A549 (cell line): Measurements from ENCODE around the gene SLC7A11. TPM values are rescaled to one million over a fixed set of nuclear protein-coding genes. Genes with fewer than 3 reads are reported as not detected.

Source experiments
- ATAC-seq, 2 experiments: fragments of 200-7000 bp in 1 of 2; fragments of >200 bp in 1 of 2; cut with Nextera tagmentation in 1 of 2; cut with Tn5 transposase in 1 of 2; 3 replicates each; pipeline versions ENCODE4 v1.8.0 to v1.9.1; 2018 to 2020; ENCODE audit warnings: mild to moderate bottlenecking in 1 of 2, moderate library complexity in 1 of 2
- CTCF ChIA-PET: fragments of 300-600 bp; sonication (Branson Sonifier 250); formaldehyde crosslinking; extraction: SDS; loops from one replicate; lab custom pipeline; 2021; ENCODE audit warnings: antibody characterized with exemption, inconsistent platforms; lab: Yijun Ruan, JAX
- POLR2A ChIA-PET: fragments of 350-600 bp; formaldehyde crosslinking; extraction: SDS; loops from one replicate; lab custom pipeline; 2021; ENCODE audit warnings: antibody characterized with exemption, inconsistent platforms; lab: Yijun Ruan, JAX
- DNase-seq, 2 experiments: peaks; one replicate each; pipeline versions ENCODE4 v3.0.0 to v3.0.0-alpha.2; 2011 to 2016; ENCODE audit warnings: low read depth in 1 of 2, low spot score in 1 of 2
- FAIRE-seq: peaks from 2 replicates; lab custom pipeline; 2011; peaks lifted over from hg19 to GRCh38; lab: Jason Lieb, UNC
- H3K27ac ChIP-seq, 2 experiments: fragments of >200 bp; sonication (Bioruptor Twin); formaldehyde crosslinking; 3 replicates each; pipeline ENCODE4 v1.5.1; 2016 to 2017
- H3K4me1 ChIP-seq: fragments of >200 bp; sonication (Bioruptor Twin); formaldehyde crosslinking; 3 replicates; pipeline ENCODE4 v1.6.1; 2016
- H3K4me2 ChIP-seq: fragments of >200 bp; sonication (Bioruptor Twin); formaldehyde crosslinking; 3 replicates; pipeline ENCODE4 v1.6.1; 2016
- H3K4me3 ChIP-seq: fragments of >200 bp; sonication (Bioruptor Twin); formaldehyde crosslinking; 3 replicates; pipeline ENCODE4 v1.5.1; 2016
- H3K9me3 ChIP-seq: fragments of >200 bp; sonication (Bioruptor Twin); formaldehyde crosslinking; 3 replicates; pipeline ENCODE4 v1.6.1; 2016
- CEBPB ChIP-seq, 2 experiments: fragments of >200 bp in 1 of 2; sonication (Bioruptor Twin) in 1 of 2; formaldehyde crosslinking in 1 of 2; IDR thresholded peaks; 2 replicates each; pipeline ENCODE4 v1.6.1; 2012 to 2016
- CHD2 ChIP-seq: fragments of 150-350 bp; IDR thresholded peaks from 2 replicates; pipeline ENCODE4 v1.6.1; 2014; ENCODE audit warnings: low read length; ENCODE audit not compliant: partially characterized antibody
- FOSL2 ChIP-seq, 2 experiments: fragments of 450-650 bp in 1 of 2; fragments of >200 bp in 1 of 2; sonication (Bioruptor Twin) in 1 of 2; formaldehyde crosslinking; IDR thresholded peaks; 2 replicates each; pipeline versions ENCODE4 v1.5.0 to v1.6.1; 2016 to 2020; ENCODE audit warnings: mild to moderate bottlenecking in 1 of 2, moderate library complexity in 1 of 2
- FOXS1 ChIP-seq: fragments of 250-450 bp; sonication (Bioruptor Pico); IDR thresholded peaks from 2 replicates; pipeline ENCODE4 v1.5.0; 2020; ENCODE audit warnings: mild to moderate bottlenecking, moderate library complexity
- HDAC2 ChIP-seq: fragments of 200-600 bp; sonication (generic); IDR thresholded peaks from 2 replicates; pipeline ENCODE4 v1.6.1; 2016
- HMGXB4 ChIP-seq: fragments of 250-450 bp; sonication (Bioruptor Pico); IDR thresholded peaks from 2 replicates; pipeline ENCODE4 v1.5.0; 2021; ENCODE audit warnings: mild to moderate bottlenecking, moderate library complexity, borderline replicate concordance
- HOXA7 ChIP-seq: fragments of 250-450 bp; sonication (Bioruptor Pico); IDR thresholded peaks from 2 replicates; pipeline ENCODE4 v1.5.0; 2020; ENCODE audit warnings: mild to moderate bottlenecking, moderate library complexity
- JUN ChIP-seq, 2 experiments: fragments of >200 bp; sonication (Bioruptor Twin); formaldehyde crosslinking; IDR thresholded peaks; 2 replicates in 1 of 2; 3 replicates in 1 of 2; pipeline ENCODE4 v1.6.1; 2016 to 2017
- JUNB ChIP-seq: fragments of >200 bp; sonication (Bioruptor Twin); formaldehyde crosslinking; IDR thresholded peaks from 2 replicates; pipeline ENCODE4 v1.6.1; 2016
- NR3C1 ChIP-seq: fragments of >200 bp; sonication (Bioruptor Twin); formaldehyde crosslinking; IDR thresholded peaks from 3 replicates; pipeline ENCODE4 v1.6.1; 2017
- POLR2A ChIP-seq: IDR thresholded peaks from 2 replicates; pipeline ENCODE4 v1.6.1; 2012; ENCODE audit warnings: mild to moderate bottlenecking, low read length
- RAD21 ChIP-seq, 2 experiments: fragments of >200 bp in 1 of 2; sonication (Bioruptor Twin) in 1 of 2; formaldehyde crosslinking in 1 of 2; IDR thresholded peaks in 1 of 2; conservative IDR thresholded peaks in 1 of 2; 2 replicates in 1 of 2; 3 replicates in 1 of 2; pipeline ENCODE4 v1.6.1; 2012 to 2018; ENCODE audit warnings: inconsistent platforms in 1 of 2
- RCOR1 ChIP-seq: fragments of 150-350 bp; IDR thresholded peaks from 2 replicates; pipeline ENCODE4 v1.6.1; 2014; ENCODE audit warnings: antibody characterized with exemption, low read length, low read depth
- REST ChIP-seq: fragments of 200-600 bp; sonication (generic); IDR thresholded peaks from 2 replicates; pipeline ENCODE4 v1.6.1; 2016; ENCODE audit warnings: antibody characterized with exemption, mild to moderate bottlenecking, moderate library complexity
- ZC3H11A ChIP-seq: fragments of 450-650 bp; IDR thresholded peaks from 2 replicates; pipeline ENCODE4 v1.6.1; 2014; ENCODE audit warnings: antibody characterized with exemption, mild to moderate bottlenecking
- WGBS: methylation state at CpG from one replicate; pipeline ENCODE4 v1.1.6; 2017; ENCODE audit errors: missing lambda C conversion rate; 5-methylcytosine and 5-hydroxymethylcytosine counted together
- polyA plus RNA-seq, 4 experiments: library from polyadenylated mRNA; depleted of rRNA in 3 of 4; stranded (reverse); fragments of >200 nt; fragmentation: RNase III in 1 of 4; extraction: RNeasy Plus Mini Kit Qiagen cat#74134 plus additional on column Dnase treatment in 1 of 4; gene quantifications; 2 replicates in 3 of 4; 3 replicates in 1 of 4; pipeline ENCODE4 v1.2.3, GENCODE V29; 2011 to 2017

SLC7A11 gene
- polyA plus RNA-seq, 2 of the 4 experiments (the other 2 are of a cell fraction), result 52.4 to 161 TPM

GRCh38 chr4:138190452-138190858 lies 51.7 kb downstream of the SLC7A11 start:
- Histone ChIP-seq H3K4me3 (no peak overlapping the region), H3K27ac (peak overlapping the region in 1 of 2 experiments; percentile 3; a peak in 1 of 6 replicates), H3K9me3 (no peaks in the 10 kb centered on the region), H3K4me1 (peaks cover 92% of the 10 kb centered on the region), H3K4me2 (no peak overlapping the region)
- FAIRE-seq (no peak), DNase-seq (no peak), ATAC-seq (no peak)
- CTCF ChIA-PET, result interaction anchor here (0.8 kb wide), 1 partner anchor 8 kb away, joined by 3 read pairs; no protein-coding TSS in a partner anchor
- TF ChIP-seq REST (no peak), NR3C1 (no peak), HDAC2 (no peak), JUN (IDR thresholded peaks at IDR 0.05) (peak in 1 of 2 experiments; percentile 15; a peak in 1 of 5 replicates), RAD21 (conservative IDR thresholded peaks at IDR 0.05 in 1 of 2, IDR thresholded peaks at IDR 0.05 in 1 of 2) (no peak), CHD2 (no peak), ZC3H11A (no peak), HOXA7 (CRISPR knock-in tag) (0 out of 2 replicates have a peak, but pooled peaks have one; percentile 10)
- POLR2A ChIA-PET, result no interaction called here
- WGBS, result 87% methylated on average over 3 of the region's 3 CpGs

GRCh38 chr4:138189206-138189605 lies 52.9 kb downstream of the SLC7A11 start:
- Histone ChIP-seq H3K9me3 (no peaks in the 10 kb centered on the region), H3K4me3 (no peak overlapping the region), H3K4me1 (peaks cover 92% of the 10 kb centered on the region), H3K4me2 (no peak overlapping the region), H3K27ac (no peak overlapping the region)
- ATAC-seq (no peak), FAIRE-seq (no peak), DNase-seq (no peak)
- 89% methylated on average over 4 of the region's 4 CpGs for WGBS
- CTCF ChIA-PET, result no interaction called here
- TF ChIP-seq RCOR1 (no peak), CEBPB (IDR thresholded peaks at IDR 0.05) (no peak), JUNB (no peak), POLR2A (no peak), FOXS1 (CRISPR knock-in tag) (no peak), HMGXB4 (CRISPR knock-in tag) (no peak)
- POLR2A ChIA-PET, result no interaction called here

GRCh38 chr4:138188406-138189084 lies 53.6 kb downstream of the SLC7A11 start:
- CTCF ChIA-PET, result no interaction called here
- WGBS, result 93% methylated on average over 5 of the region's 5 CpGs
- DNase-seq (no peak), ATAC-seq (peak in 1 of 2 experiments; percentile 9; a peak in 2 of 6 replicates), FAIRE-seq (no peak)
- Histone ChIP-seq H3K4me1 (peaks cover 92% of the 10 kb centered on the region), H3K4me2 (no peak overlapping the region), H3K27ac (peak overlapping the region in 1 of 2 experiments; percentile 48; a peak in 3 of 6 replicates), H3K9me3 (no peaks in the 10 kb centered on the region), H3K4me3 (no peak overlapping the region)
- TF ChIP-seq HOXA7 (CRISPR knock-in tag) (peak; percentile 38; the same call in 1 of the 2 replicates), NR3C1 (no peak), FOSL2 (IDR thresholded peaks at IDR 0.05) (no peak), FOSL2 (CRISPR knock-in tag; IDR thresholded peaks at IDR 0.05) (peak; percentile 40; the same call in 1 of the 2 replicates)
- POLR2A ChIA-PET, result no interaction called here
